Activated CD4-positive, alpha-beta T cell treated with anti-CD3 and anti-CD28 coated beads for 36 hours (primary cell): Measurements from ENCODE around the gene PLBD1. TPM values are rescaled to one million over a fixed set of nuclear protein-coding genes. Genes with fewer than 3 reads are reported as not detected.

ENCODE experiments used
- ATAC-seq: fragments of 200-7000 bp; cut with Tn5 transposase; one replicate; pipeline ENCODE4 v1.10.0; 2021; ENCODE audit warnings: mild to moderate bottlenecking, moderate library complexity
- CTCF ChIA-PET: fragments of 350-600 bp; sonication (Branson Sonifier 250); formaldehyde crosslinking; loops from one replicate; lab custom pipeline; 2021; ENCODE audit warnings: antibody characterized with exemption; lab: Charles Lee
- POLR2A ChIA-PET: fragments of 350-600 bp; sonication (Branson Sonifier 250); formaldehyde crosslinking; loops from one replicate; lab custom pipeline; 2021; ENCODE audit warnings: antibody characterized with exemption, inconsistent platforms; lab: Charles Lee
- DNase-seq: peaks from one replicate; pipeline ENCODE4 v3.0.0-alpha.2; 2020
- H3K27ac Mint-ChIP-seq: one replicate; pipeline ENCODE4 v1.8.0; 2021; ENCODE audit warnings: mixed read lengths
- H3K27me3 Mint-ChIP-seq: one replicate; pipeline ENCODE4 v1.8.0; 2021; ENCODE audit warnings: mixed read lengths
- H3K36me3 Mint-ChIP-seq: one replicate; pipeline ENCODE4 v1.8.0; 2021; ENCODE audit warnings: low read depth, mixed read lengths
- H3K4me1 Mint-ChIP-seq: one replicate; pipeline ENCODE4 v1.8.0; 2021; ENCODE audit warnings: mixed read lengths
- H3K4me3 Mint-ChIP-seq: one replicate; pipeline ENCODE4 v1.8.0; 2021; ENCODE audit warnings: mild to moderate bottlenecking, moderate library complexity, mixed read lengths
- H3K9me3 Mint-ChIP-seq: one replicate; pipeline ENCODE4 v1.8.0; 2021; ENCODE audit warnings: low read depth, mixed read lengths
- intact Hi-C, 2 experiments: fragments of 100-400 bp; cut with DNase I in 1 of 2; cut with micrococcal nuclease in 1 of 2; formaldehyde crosslinking; loops; one replicate each; pipeline versions ENCODE4 v1.14.2 to v1.15.1; 2022 to 2024; cut with DNase I, micrococcal nuclease
- total RNA-seq, 2 experiments: library from RNA; stranded (reverse); gene quantifications; one replicate each; pipeline ENCODE4 v1.2.3, GENCODE V29; 2021

The PLBD1 gene
- total RNA-seq, 2 experiments from 2014 or later: not detected

DNA sequence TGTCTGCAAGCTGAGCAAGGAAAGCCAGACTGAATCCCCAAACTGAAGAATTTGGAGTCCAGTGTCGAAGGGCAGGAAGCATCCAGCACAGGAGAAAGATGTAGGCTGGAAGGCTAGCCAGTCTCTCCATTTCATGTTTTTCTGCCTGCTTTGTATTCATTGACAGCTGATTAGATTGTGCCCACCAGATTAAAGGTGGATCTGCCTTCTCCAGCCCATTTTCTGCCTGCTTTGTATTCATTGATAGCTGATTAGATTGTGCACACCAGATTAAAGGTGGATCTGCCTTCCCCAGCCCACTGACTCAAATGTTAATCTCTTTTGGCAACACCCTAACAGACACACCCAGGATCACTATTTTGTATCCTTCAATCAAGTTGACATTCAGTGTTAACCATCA, 85.3 kb downstream of the PLBD1 start:
- Mint-ChIP-seq H3K9me3 (no peaks in the 10 kb centered on the region), H3K4me3 (no peak overlapping the region), H3K4me1 (peaks cover 19% of the 10 kb centered on the region), H3K36me3 (peaks cover 74% of the 10 kb centered on the region), H3K27me3 (no peaks in the 10 kb centered on the region), H3K27ac (no peak overlapping the region)
- POLR2A ChIA-PET: no interaction called here
- no peak for ATAC-seq
- DNase-seq: no peak
- CTCF ChIA-PET: interaction anchor here (0.7 kb wide), 1 partner anchor 116 kb away, joined by 3 read pairs; no protein-coding TSS in a partner anchor
- intact Hi-C loops: no loop called here

DNA sequence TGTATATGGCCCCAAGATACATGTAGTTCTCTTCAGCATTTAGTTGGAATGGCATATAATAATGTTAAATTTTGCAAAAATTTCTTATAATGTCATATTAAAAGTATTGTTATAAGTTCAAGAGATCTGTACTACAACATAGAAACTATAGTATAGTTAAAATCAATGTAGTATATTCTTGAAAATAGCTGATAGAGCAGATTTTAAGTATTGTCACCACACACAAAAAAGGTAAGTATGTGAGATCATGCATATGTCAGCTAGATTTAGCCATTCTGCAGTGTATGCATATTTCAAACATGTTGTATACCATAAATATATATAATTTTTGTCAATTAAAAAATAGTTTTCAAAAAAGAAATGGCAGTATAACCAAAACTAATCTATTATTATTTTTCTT, 86.5 kb downstream of the PLBD1 start:
- Mint-ChIP-seq H3K36me3 (peaks cover 65% of the 10 kb centered on the region), H3K9me3 (no peaks in the 10 kb centered on the region), H3K4me3 (no peak overlapping the region), H3K4me1 (peaks cover 19% of the 10 kb centered on the region), H3K27me3 (no peaks in the 10 kb centered on the region), H3K27ac (no peak overlapping the region)
- ATAC-seq (no peak), DNase-seq (no peak)
- CTCF ChIA-PET: interaction anchor here (0.9 to 1.1 kb wide), 2 partner anchors 11 to 244 kb away, joined by 3 to 4 read pairs; no protein-coding TSS in a partner anchor
- POLR2A ChIA-PET: no interaction called here
- intact Hi-C loops: no loop called here

DNA sequence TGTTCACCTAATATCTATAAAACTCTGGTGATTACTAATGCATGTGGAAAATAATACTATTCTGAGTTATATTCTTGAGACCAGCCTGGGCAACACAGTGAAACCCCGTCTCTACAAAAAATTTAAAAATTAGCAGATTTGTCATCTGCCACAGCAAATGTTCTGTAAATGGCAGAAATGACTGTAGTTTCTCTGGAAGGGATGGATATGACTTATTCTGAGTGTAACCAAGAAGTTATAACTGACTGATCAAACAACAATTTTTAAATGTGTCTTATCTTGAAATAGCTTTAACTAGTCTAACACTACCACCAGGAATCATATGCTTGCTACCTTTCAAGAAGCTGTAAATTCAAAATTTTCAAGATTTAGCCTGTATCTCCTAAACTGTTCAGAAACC, 88.7 kb downstream of the PLBD1 start:
- Mint-ChIP-seq H3K4me1 (peaks cover 19% of the 10 kb centered on the region), H3K27ac (peak overlapping the region; percentile 51), H3K36me3 (peaks cover 62% of the 10 kb centered on the region), H3K9me3 (peaks cover 4% of the 10 kb centered on the region), H3K27me3 (no peaks in the 10 kb centered on the region), H3K4me3 (no peak overlapping the region)
- intact Hi-C loops: loop anchor here in 1 of 2 experiments (2.0 to 5.0 kb wide), 2 partner anchors 112 to 220 kb away; partner anchors contain the start of gene ATF7IP
- ATAC-seq (peak; percentile 91), DNase-seq (no peak)
- ChIA-PET POLR2A (no interaction called here), CTCF (interaction anchor here (0.6 to 1.4 kb wide), 6 partner anchors 9 to 241 kb away, joined by 3 to 4 read pairs (median 3); no protein-coding TSS in a partner anchor)

DNA sequence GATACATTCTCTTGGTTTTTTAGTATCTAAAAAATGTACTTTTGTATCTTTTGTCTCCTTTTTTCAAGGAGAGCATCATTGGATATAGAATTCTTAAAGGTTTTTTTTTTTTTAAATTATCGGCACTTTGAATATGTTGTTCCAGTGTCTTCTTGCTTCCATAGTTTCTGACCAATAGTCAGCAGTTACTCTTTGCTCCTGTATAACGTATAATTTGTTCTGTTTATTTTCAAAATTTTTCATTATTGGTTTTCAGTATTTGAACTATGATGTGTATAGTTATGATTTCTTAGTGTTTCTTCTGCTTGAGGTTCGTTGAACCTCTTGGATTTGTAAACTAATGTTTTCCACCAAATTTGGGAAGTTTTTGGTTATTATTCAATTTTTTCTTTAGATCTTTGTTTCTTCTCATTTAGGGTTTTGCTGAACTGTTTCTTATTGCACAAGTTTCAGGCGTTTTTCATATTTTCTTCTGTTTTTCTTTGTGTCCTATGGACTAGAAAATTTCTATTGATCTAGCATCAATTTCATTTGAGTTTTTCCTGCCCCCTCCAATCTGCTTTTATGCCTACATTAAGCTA, 93.9 kb downstream of the PLBD1 start:
- ChIA-PET POLR2A (no interaction called here), CTCF (interaction anchor here (0.6 to 1.6 kb wide), 2 partner anchors 112 to 236 kb away, joined by 3 to 4 read pairs; no protein-coding TSS in a partner anchor)
- Mint-ChIP-seq H3K4me1 (peaks cover 11% of the 10 kb centered on the region), H3K9me3 (peaks cover 27% of the 10 kb centered on the region), H3K27ac (no peak overlapping the region), H3K36me3 (peaks cover 72% of the 10 kb centered on the region), H3K27me3 (no peaks in the 10 kb centered on the region), H3K4me3 (no peak overlapping the region)
- intact Hi-C loops: no loop called here
- ATAC-seq (no peak), DNase-seq (no peak)

DNA sequence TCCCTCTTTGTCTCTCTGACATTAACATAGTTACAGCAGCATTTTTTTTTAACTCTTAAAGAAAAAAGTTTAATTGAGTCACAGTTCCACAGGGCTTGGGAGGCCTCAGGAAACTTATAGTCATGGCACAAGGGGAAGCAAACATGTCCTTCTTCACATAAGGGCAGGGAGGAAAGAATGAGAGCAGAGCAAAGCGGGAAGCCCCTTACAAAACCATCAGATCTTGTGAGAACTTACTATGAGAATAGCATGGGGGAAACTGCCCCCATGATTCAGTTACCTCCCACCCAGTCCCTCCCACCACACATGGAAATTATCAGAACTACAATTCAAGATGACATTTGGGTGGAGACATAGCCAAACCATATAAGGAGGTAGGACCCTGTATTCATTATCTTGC, 96.2 kb downstream of the PLBD1 start:
- H3K27me3 Mint-ChIP-seq: no peaks in the 10 kb centered on the region
- peaks cover 77% of the 10 kb centered on the region for H3K36me3 Mint-ChIP-seq
- peaks cover 27% of the 10 kb centered on the region for H3K9me3 Mint-ChIP-seq
- peak; percentile 55 for ATAC-seq
- ChIA-PET CTCF (no interaction called here), POLR2A (no interaction called here)
- intact Hi-C loops: no loop called here
- no peak overlapping the region for H3K4me3 Mint-ChIP-seq
- no peak for DNase-seq
- peaks cover 4% of the 10 kb centered on the region for H3K4me1 Mint-ChIP-seq
- peak overlapping the region; percentile 43 for H3K27ac Mint-ChIP-seq

DNA sequence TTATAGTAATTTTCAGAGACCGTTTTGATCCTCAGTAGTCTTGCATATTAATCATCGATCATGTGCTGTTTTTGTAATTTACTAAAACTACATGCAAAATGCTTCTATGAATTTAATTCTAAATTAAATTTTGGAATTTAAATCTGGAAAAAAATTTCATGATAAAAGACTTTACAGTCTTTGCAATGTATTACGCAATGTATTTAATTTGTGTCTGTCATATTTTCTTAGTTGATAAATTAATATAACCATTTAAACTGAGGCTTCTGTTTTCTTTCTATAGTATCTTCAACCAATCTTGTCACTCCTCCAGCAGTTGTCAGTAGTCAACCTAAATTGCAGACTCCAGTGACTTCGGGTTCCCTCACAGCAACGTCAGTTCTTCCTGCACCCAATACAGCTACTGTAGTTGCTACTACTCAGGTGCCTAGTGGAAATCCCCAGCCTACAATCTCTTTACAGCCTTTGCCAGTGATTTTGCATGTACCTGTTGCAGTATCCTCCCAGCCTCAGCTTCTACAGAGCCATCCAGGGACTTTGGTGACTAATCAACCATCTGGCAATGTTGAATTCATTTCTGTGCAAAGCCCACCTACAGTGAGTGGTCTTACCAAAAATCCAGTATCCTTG, 107.4 kb downstream of the PLBD1 start:
- ATAC-seq (no peak), DNase-seq (no peak)
- intact Hi-C loops: no loop called here
- ChIA-PET CTCF (no interaction called here), POLR2A (no interaction called here)
- peaks cover 50% of the 10 kb centered on the region for H3K36me3 Mint-ChIP-seq
- H3K27me3 Mint-ChIP-seq: no peaks in the 10 kb centered on the region
- H3K9me3 Mint-ChIP-seq: no peaks in the 10 kb centered on the region
- H3K27ac Mint-ChIP-seq: peak overlapping the region; percentile 21
- peaks cover 30% of the 10 kb centered on the region for H3K4me1 Mint-ChIP-seq
- no peak overlapping the region for H3K4me3 Mint-ChIP-seq

DNA sequence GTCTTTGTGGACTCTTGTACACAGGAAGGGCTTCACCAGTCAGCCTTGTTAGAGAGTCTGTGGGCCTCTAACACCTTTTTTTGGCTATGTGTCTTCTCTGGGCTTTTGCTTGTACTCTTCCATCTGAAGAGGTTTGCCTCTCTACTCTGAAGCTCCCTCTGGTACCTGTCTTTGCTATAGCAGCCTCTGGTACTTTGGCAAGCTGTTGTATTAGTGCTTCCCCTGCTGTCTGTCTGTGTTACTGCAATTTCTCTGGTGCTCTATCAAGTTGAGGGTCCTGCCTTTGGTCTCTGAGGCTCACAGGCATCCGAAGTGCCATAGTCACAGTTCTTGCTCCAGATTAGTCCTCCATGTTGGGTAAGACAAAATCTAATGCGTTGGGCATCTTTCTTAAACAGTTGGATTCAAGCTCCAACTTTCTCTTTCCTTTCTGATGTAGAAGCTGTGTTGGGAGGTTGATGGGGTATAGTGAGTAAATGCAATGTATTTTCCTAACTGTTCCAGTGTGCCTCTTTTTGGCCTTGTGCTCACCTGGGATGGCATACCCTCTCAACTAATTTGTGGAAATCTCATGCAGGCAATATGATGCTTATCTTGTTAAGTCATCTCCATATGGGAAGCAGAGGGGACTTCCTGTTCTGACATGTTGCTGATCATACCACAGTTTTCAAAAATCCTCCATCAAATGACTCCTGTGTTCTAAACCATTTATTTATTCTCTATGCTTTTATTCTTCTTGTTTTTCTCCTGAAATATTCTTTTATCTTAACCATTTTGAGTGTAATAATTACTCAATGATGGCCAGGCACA, 113.4 kb downstream of the PLBD1 start:
- H3K27me3 Mint-ChIP-seq: no peaks in the 10 kb centered on the region
- peak; percentile 92 for ATAC-seq
- peaks cover 46% of the 10 kb centered on the region for H3K4me1 Mint-ChIP-seq
- peaks cover 70% of the 10 kb centered on the region for H3K36me3 Mint-ChIP-seq
- peaks cover 11% of the 10 kb centered on the region for H3K9me3 Mint-ChIP-seq
- DNase-seq: peak; percentile 42
- ChIA-PET POLR2A (interaction anchor here (1.0 kb wide), 1 partner anchor 88 kb away, joined by 3 read pairs; the partner anchor contains the start of gene ATF7IP), CTCF (interaction anchor here (0.6 to 4.4 kb wide), 22 partner anchors 9 to 225 kb away, joined by 3 to 30 read pairs (median 4); partner anchors contain the start of gene ATF7IP)
- peak overlapping the region; percentile 78 for H3K27ac Mint-ChIP-seq
- no peak overlapping the region for H3K4me3 Mint-ChIP-seq
- intact Hi-C loops: loop anchor here (1.0 to 5.0 kb wide), 7 partner anchors 57 to 217 kb away; partner anchors contain the start of gene ATF7IP (in 2 of the 2)

Other genes starting within 250 kb of the PLBD1 start
- 100 to 1,000 TPM in 1 of 2 experiments, 10 to 100 TPM in 1; 81.3 to 101 TPM for gene ATF7IP, start 202.2 kb downstream of the PLBD1 start, total RNA-seq
- not detected for gene GUCY2C, start 128.7 kb upstream of the PLBD1 start, total RNA-seq
- 100 to 1,000 TPM; 143 to 193 TPM for gene WBP11, start 235.6 kb upstream of the PLBD1 start, total RNA-seq
- gene C12orf60, start 235.8 kb upstream of the PLBD1 start, total RNA-seq: 1 to 10 TPM; 2.9 to 3.0 TPM
- gene SMCO3, start 246.3 kb upstream of the PLBD1 start, total RNA-seq: not detected